Naive thymus-derived CD8-positive, alpha-beta T cell (primary cell): ENCODE results near the gene TECPR1. TPM values are rescaled to one million over a fixed set of nuclear protein-coding genes. Genes with fewer than 3 reads are reported as not detected.

Source experiments
- ATAC-seq, 2 donors: fragments of 150-1000 bp; cut with Tn5 transposase in 1 of 2; sonication (Bioruptor Pico), chemical (Tn5 transposase) in 1 of 2; 1 replicate in 1 of 2; 2 replicates in 1 of 2; pipeline ENCODE4 v1.10.0; 2021; ENCODE audit warnings: mild to moderate bottlenecking in 2 of 2, moderate library complexity in 2 of 2
- POLR2A ChIA-PET: fragments of 350-600 bp; sonication (Branson Sonifier 250); formaldehyde crosslinking; loops from one replicate; lab custom pipeline; 2021; ENCODE audit warnings: antibody characterized with exemption; lab: Charles Lee
- DNase-seq, 10 donors: peaks; one replicate each; pipeline versions ENCODE4 v3.0.0 to v3.0.0-alpha.2; 2020 to 2022
- H3K27ac Mint-ChIP-seq, 10 donors: one replicate each; pipeline ENCODE4 v1.8.0; 2020 to 2022; ENCODE audit warnings: mild to moderate bottlenecking in 10 of 10, mixed read lengths in 10 of 10, moderate library complexity in 4 of 10, inconsistent platforms in 1 of 10
- H3K27me3 Mint-ChIP-seq, 5 donors: one replicate each; pipeline ENCODE4 v1.8.0; 2021 to 2022; ENCODE audit warnings: mixed read lengths in 5 of 5
- H3K36me3 Mint-ChIP-seq, 3 donors: one replicate each; pipeline ENCODE4 v1.8.0; 2020 to 2022; ENCODE audit warnings: mixed read lengths in 3 of 3, mild to moderate bottlenecking in 2 of 3, inconsistent platforms in 1 of 3
- H3K4me1 Mint-ChIP-seq, 4 donors: one replicate each; pipeline ENCODE4 v1.8.0; 2021 to 2022; ENCODE audit warnings: mixed read lengths in 4 of 4
- H3K4me3 Mint-ChIP-seq, 10 donors: one replicate each; pipeline ENCODE4 v1.8.0; 2020 to 2022; ENCODE audit warnings: mild to moderate bottlenecking in 10 of 10, mixed read lengths in 10 of 10, moderate library complexity in 6 of 10, inconsistent platforms in 1 of 10
- H3K9me3 Mint-ChIP-seq, 9 donors: one replicate each; pipeline ENCODE4 v1.8.0; 2020 to 2022; ENCODE audit warnings: mixed read lengths in 9 of 9, mild to moderate bottlenecking in 3 of 9, inconsistent platforms in 1 of 9, moderate library complexity in 1 of 9
- polyA plus RNA-seq, 3 donors: library from polyadenylated mRNA; unstranded; fragments of 300-500 nt; fragmentation: Illumina TruSeq; gene quantifications; one replicate each; pipeline ENCODE4 v1.2.3, GENCODE V29; 2021
- total RNA-seq, 8 experiments: library from RNA in 2 of 8; stranded (reverse) in 2 of 8; gene quantifications; one replicate each; pipeline ENCODE4 v1.2.3 and lab custom pipeline; 2021 to 2026

The TECPR1 gene
- total and polyA plus RNA-seq, 5 experiments from 2014 or later: 18.5 to 181 (median 40.2) TPM

DNA sequence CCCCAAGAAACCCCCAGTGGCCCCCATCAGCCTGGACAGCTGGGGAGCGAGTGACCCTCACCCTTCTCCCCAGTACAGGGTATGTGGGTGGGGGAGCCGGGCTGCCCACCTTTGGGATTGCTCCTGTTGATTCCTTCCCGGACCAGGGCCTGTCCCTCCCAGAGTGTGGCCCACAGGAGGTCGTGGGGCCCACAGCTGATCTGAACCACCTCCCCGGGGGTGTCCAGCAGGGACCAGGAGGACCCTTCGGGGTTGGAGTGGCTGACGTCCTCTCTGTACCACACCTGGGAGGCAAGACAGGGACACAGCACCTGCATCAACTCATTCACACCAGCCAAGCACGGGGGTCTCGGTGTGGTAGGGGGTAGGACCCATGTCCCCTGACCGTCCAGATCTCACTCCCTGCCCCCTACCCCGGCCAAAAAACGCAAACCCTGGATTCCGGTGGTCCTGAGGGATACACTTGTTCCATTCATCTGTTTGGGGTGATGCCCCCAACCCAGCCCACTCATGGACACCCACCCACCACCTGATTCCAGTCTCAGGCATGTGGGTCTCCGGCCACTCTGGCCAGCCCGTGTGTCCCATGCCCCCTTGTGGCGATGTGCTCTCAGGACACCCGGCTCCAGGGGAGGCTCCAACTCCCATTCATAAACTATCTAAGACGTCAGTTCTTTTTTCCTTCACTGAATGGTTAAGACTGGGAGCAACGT lies 10.9 kb downstream of the TECPR1 start:
- H3K27ac Mint-ChIP-seq: peak overlapping the region in 6 of 10 donors; percentile 41 to 86 (median 62)
- ATAC-seq (peak; percentile 45 to 60), DNase-seq (peak in 5 of 10 donors; percentile 23 to 32 (median 31))
- peaks cover 4 to 24% (median 7%) of the 10 kb centered on the region in 4 donors for H3K4me1 Mint-ChIP-seq
- H3K4me3 Mint-ChIP-seq: no peak overlapping the region
- no peaks in the 10 kb centered on the region for H3K27me3 Mint-ChIP-seq
- H3K36me3 Mint-ChIP-seq: peaks cover 0 to 68% (median 9%) of the 10 kb centered on the region in 3 donors
- H3K9me3 Mint-ChIP-seq: no peaks in the 10 kb centered on the region
- POLR2A ChIA-PET: interaction anchor here (0.6 to 1.9 kb wide), 2 partner anchors 10 to 11 kb away, joined by 4 to 5 read pairs; no protein-coding TSS in a partner anchor

DNA sequence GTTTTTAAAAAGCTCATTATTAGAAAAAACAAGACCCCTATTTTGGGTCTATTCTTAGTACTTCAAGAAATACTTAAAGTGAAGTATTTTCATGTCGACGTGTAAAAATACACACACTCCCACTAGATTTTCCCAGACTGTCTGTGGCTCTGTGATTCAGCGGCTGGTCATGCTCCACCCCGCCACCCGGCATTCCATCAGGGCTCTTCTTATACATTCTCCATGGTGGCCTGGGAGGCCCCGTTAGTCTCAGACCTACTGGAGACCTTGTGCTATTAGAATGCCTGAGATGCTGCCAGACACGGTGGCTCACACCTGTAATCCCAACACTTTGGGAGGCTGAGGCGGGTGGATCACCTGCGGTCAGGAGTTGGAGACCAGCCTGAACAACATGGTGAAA lies 13.1 kb downstream of the TECPR1 start:
- POLR2A ChIA-PET: interaction anchor here (0.7 to 1.9 kb wide), 2 partner anchors 10 to 12 kb away, joined by 3 to 5 read pairs; no protein-coding TSS in a partner anchor
- Mint-ChIP-seq H3K4me1 (peaks cover 0 to 9% (median 6%) of the 10 kb centered on the region in 4 donors), H3K36me3 (peaks cover 0 to 67% (median 13%) of the 10 kb centered on the region in 3 donors), H3K4me3 (no peak overlapping the region), H3K27me3 (no peaks in the 10 kb centered on the region), H3K27ac (peak overlapping the region in 1 of 10 donors; percentile 53), H3K9me3 (no peaks in the 10 kb centered on the region)
- no peak for ATAC-seq
- no peak for DNase-seq

DNA sequence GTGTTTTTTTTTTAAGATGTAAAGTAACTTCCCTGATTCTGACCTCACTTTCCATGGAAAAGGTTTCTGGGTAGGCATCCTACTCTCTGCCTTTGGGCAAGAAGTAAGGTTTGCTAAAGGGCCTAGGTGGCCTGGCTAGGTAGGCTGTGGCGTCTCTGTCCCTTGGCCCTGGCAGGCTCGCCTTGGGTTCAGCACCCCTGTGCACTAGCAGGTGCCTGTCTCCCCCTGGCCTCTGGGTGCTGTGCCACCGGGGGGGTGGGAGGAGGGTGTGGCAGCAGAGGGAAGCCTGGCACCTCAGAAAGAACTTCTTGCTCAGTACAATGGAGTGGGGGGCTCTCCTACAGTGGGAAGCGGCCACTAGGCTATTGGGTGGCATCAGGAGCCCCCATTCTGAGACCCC lies 14.0 kb downstream of the TECPR1 start:
- Mint-ChIP-seq H3K9me3 (no peaks in the 10 kb centered on the region), H3K27ac (peak overlapping the region in 2 of 10 donors; percentile 10 to 24), H3K27me3 (no peaks in the 10 kb centered on the region), H3K4me1 (peaks cover 0 to 8% (median 6%) of the 10 kb centered on the region in 4 donors), H3K4me3 (no peak overlapping the region), H3K36me3 (peaks cover 0 to 68% (median 16%) of the 10 kb centered on the region in 3 donors)
- DNase-seq (no peak), ATAC-seq (no peak)
- POLR2A ChIA-PET: no interaction called here

DNA sequence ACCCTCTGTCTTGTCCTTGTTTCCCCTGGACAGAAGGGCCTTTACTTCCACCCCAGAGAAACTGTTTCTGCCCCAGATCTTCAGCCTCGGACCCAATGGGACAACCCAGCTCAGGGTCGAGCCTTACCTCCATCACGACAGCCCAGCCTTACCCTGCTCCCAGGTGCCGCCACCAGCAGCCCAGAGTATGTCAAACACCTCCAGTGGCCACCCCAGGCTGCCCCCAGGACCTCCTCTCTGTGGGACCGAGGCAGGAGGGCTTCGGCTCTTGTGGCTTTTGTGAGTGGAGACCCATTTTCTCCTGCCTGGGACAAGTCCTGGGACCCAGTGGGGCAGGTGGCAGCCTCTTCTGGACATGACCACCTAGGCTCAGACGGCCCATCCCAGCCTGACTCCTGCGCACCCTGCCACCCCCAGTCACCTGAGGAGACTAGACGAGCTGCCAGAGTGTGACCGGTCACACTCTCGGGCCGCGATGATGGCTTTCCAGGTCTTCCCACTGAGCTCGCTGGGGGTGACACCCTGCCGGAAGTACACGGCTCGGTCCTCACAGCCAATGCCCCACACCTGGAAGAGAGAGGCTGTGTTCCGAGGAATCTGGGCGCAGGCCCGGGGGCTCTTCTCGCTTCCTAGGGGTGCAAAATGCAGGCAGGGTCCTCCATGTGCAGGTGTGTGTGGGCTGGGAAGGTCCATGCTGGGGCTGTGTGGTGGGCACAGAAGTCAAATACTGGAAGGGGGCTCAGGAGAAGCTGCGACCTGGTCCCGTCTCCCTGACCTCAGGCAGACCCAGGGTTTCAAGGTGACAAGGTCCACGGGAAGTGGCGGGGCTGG lies 15.5 kb downstream of the TECPR1 start:
- Mint-ChIP-seq H3K36me3 (peaks cover 0 to 66% (median 16%) of the 10 kb centered on the region in 3 donors), H3K4me1 (peaks cover 0 to 7% (median 5%) of the 10 kb centered on the region in 4 donors), H3K9me3 (no peaks in the 10 kb centered on the region), H3K4me3 (no peak overlapping the region), H3K27ac (peak overlapping the region in 1 of 10 donors; percentile 28), H3K27me3 (no peaks in the 10 kb centered on the region)
- ATAC-seq (no peak), DNase-seq (peak in 1 of 10 donors; percentile 62)
- POLR2A ChIA-PET: no interaction called here

DNA sequence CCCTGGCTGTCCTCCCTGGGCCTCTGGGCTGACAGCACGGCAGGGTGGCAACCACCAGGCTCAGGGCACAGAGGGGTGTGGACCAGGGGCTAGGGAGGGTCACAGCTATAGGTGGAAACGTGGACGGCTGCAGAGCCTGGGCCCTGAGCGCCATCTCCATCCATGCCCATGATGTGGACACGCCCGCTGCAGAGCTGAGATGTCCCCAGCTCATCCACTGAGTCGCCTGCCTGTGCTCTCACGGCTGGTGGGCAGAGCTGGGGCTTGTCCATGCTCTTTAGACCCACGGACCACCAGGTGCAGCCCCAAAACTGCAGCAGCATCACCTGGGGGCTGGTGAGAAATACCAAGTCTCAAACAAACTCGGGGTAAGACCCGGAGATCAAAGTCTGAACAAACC lies 16.1 kb downstream of the TECPR1 start:
- H3K27me3 Mint-ChIP-seq: no peaks in the 10 kb centered on the region
- no peaks in the 10 kb centered on the region for H3K9me3 Mint-ChIP-seq
- DNase-seq (no peak), ATAC-seq (no peak)
- H3K27ac Mint-ChIP-seq: no peak overlapping the region
- H3K36me3 Mint-ChIP-seq: peaks cover 0 to 59% (median 16%) of the 10 kb centered on the region in 3 donors
- H3K4me1 Mint-ChIP-seq: peaks cover 0 to 2% (median under 1%) of the 10 kb centered on the region in 4 donors
- POLR2A ChIA-PET: interaction anchor here (0.6 to 2.3 kb wide), 4 partner anchors 15 to 55 kb away, joined by 3 to 11 read pairs (median 6); no protein-coding TSS in a partner anchor
- H3K4me3 Mint-ChIP-seq: peak overlapping the region in 1 of 10 donors; percentile 10

DNA sequence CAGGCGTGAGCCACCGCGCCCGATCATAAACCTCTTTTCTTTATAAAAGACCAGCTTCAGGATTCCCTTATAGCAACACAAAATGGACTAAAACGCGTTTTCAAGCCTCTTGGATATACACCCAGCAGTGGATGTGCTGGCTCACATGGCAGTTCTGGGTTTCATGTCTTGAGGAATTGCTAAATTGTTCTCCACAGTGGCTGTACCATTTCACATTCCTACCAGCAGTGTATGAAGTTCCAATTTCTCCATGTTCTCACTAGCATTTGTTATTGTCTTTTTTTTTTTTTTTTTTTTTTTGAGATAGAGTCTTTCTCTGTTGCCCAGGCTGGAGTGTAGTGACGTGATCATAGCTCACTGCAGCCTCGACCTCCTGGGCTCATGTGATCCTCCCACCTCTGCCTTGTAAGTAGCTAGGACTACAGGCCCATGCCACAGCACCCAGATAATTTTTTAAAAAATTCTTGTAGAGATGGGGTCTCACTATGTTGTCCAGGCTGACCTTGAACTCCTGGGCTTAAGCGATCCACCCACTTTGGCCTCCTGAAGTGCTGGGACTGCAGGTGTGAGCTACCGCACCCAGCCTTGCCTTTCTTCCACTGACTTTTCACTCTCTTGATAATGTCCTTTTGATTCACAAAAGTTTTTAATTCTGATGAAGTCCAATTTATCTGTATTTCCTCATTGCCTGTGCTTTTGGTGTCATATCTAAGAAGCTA lies 17.4 kb downstream of the TECPR1 start:
- Mint-ChIP-seq H3K27ac (peak overlapping the region in 1 of 10 donors; percentile 59), H3K36me3 (peaks cover 0 to 56% (median 12%) of the 10 kb centered on the region in 3 donors)
- no peak for DNase-seq

DNA sequence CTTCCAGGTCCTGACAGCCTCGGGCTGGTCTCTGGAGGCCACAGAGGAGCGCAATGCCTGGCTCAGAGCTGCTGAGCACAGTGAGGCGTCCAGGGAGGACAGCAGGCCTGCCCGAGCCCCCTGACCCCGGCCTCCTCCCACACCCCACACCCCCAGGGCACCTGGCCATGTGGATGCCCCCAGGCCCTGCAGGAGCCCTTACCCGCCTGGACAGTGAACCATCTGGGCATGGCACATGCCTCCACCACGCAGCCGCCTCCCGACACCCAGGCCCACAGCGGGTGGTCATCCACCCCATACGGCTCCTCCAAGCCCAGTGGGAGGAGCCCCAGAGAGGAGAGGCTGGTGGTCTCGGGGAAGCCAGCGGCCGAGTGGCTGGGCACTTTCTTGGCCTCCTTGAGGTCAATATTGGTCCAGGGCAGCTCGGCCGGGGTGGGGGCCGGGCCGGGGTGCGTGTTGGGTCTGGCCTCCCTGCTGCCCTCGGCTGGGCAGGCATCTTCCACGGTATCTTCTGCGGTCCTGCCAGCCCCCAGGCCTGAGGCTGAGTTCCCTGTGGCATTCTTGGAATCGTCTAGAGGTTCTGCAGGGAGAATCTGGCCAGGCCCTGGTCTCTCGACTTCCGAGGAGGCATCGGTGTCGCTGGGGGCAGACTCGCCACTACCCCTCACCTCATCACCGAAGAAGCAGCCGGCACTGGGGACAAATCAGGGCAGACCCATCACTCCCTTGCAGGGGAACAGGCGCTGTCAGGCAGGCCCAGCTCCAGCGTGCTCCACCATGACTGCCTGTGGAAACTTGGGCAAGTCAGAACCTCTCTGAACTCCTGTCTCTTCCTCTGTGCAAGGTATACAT lies 18.6 kb downstream of the TECPR1 start:
- ATAC-seq (no peak), DNase-seq (peak in 1 of 10 donors; percentile 58)
- Mint-ChIP-seq H3K9me3 (no peaks in the 10 kb centered on the region), H3K36me3 (peaks cover 0 to 47% (median 7%) of the 10 kb centered on the region in 3 donors), H3K27ac (peak overlapping the region in 1 of 10 donors; percentile 27), H3K27me3 (no peaks in the 10 kb centered on the region), H3K4me3 (no peak overlapping the region), H3K4me1 (peaks cover 0 to 4% (median under 1%) of the 10 kb centered on the region in 4 donors)
- POLR2A ChIA-PET: interaction anchor here (1.1 to 2.3 kb wide), 4 partner anchors 17 to 31 kb away, joined by 3 to 11 read pairs (median 8); partner anchors contain the start of gene TECPR1

More for the DNA sequence above, 17.4 kb downstream of the TECPR1 start:
- Mint-ChIP-seq H3K4me3 (no peak overlapping the region), H3K27me3 (no peaks in the 10 kb centered on the region), H3K4me1 (peaks cover 0 to 4% (median 2%) of the 10 kb centered on the region in 4 donors), H3K9me3 (no peaks in the 10 kb centered on the region)
- POLR2A ChIA-PET: interaction anchor here (0.6 to 2.3 kb wide), 8 partner anchors 15 to 184 kb away, joined by 3 to 11 read pairs (median 4); partner anchors contain the start of gene TECPR1
- ATAC-seq: no peak

DNA sequence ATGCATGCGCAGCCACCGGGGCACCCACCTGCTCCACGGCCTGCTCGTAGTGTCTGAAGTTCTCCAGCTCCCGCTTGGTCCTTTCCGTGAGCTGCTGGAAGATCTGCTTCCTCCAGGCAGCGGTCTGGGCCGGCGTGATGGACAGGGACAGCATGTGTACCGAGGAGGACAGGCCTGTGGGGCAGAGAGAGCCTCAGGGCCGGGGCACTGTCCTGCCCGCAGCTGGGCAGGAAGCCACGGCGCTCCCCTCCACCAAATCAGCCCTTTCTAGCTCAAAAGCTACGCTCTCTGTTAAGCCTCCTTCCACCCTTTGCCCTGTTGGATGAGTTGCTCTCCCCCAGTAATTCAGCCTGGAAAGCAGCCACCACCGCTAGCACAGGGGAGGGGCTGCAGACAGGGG lies 19.2 kb downstream of the TECPR1 start:
- no peak overlapping the region for H3K27ac Mint-ChIP-seq
- no peak overlapping the region for H3K4me3 Mint-ChIP-seq
- no peaks in the 10 kb centered on the region for H3K27me3 Mint-ChIP-seq
- H3K4me1 Mint-ChIP-seq: peaks cover 0 to 4% (median under 1%) of the 10 kb centered on the region in 4 donors
- no peak for DNase-seq
- H3K36me3 Mint-ChIP-seq: peaks cover 0 to 47% (median 9%) of the 10 kb centered on the region in 3 donors
- no peak for ATAC-seq
- no peaks in the 10 kb centered on the region for H3K9me3 Mint-ChIP-seq
- POLR2A ChIA-PET: interaction anchor here (0.7 to 1.2 kb wide), 4 partner anchors 15 to 146 kb away, joined by 3 to 10 read pairs (median 5); no protein-coding TSS in a partner anchor

DNA sequence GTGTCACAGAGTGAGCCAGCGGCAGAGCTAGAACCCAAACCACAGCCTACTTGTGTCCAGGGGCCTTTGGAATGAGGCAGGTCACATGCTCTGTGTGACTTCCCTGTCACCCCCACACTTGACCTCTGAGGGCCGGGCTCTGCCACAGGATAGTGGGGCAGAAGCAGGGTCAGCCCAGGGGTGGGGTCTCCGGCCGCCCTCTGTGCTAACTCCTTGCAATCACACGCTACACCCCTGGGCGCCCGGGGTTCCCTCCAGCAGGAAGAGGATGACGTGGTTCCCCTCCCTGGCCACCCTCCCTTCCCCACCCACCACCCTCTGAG lies 19.8 kb downstream of the TECPR1 start:
- peaks cover 0 to 4% (median under 1%) of the 10 kb centered on the region in 4 donors for H3K4me1 Mint-ChIP-seq
- POLR2A ChIA-PET: interaction anchor here (0.7 to 1.2 kb wide), 4 partner anchors 16 to 145 kb away, joined by 3 to 10 read pairs (median 5); no protein-coding TSS in a partner anchor
- H3K9me3 Mint-ChIP-seq: no peaks in the 10 kb centered on the region
- no peak overlapping the region for H3K4me3 Mint-ChIP-seq
- no peak overlapping the region for H3K27ac Mint-ChIP-seq
- DNase-seq (no peak), ATAC-seq (no peak)
- peaks cover 0 to 49% (median 9%) of the 10 kb centered on the region in 3 donors for H3K36me3 Mint-ChIP-seq
- H3K27me3 Mint-ChIP-seq: no peaks in the 10 kb centered on the region

DNA sequence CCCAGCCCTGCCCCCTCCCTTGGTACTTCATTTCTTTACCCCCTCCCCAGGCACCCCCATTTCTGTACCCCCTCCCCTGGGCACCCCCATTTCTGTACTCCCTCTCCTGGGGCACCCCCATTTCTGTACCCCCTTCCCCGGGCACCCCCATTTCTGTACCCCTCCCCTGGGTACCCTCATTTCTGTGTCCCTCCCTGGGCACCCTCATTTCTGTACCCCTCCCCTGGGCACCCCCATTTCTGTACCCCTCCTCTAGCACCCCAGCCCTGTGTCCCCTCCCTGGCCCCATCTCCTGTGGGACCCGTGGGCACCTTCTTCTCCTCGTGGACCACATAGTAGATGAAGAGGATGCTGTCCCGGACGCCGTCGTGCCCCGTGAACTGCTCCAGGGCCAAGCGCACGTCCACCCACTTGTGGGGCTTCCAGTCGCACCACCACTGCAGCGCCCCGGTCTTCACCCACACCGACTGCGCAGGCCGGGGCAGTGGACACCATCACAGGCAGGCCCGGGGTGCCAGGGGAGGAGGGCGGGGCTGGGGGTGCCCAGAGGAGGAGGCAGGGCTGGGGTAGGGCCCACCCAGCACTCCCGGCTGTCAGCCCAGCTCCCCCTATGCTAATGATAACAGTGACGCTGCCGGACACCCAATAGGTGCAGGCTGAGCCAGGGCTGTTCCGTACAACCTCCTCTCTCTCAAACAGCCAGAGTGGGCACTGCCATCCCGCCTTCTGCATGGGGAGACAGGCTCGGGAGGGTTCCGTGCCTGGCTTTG lies 20.4 kb downstream of the TECPR1 start:
- ATAC-seq: no peak
- POLR2A ChIA-PET: interaction anchor here (1.1 kb wide), 1 partner anchor 29 kb away, joined by 5 read pairs; no protein-coding TSS in a partner anchor
- Mint-ChIP-seq H3K9me3 (no peaks in the 10 kb centered on the region), H3K27ac (no peak overlapping the region), H3K27me3 (no peaks in the 10 kb centered on the region), H3K4me3 (no peak overlapping the region), H3K36me3 (peaks cover 0 to 49% (median 9%) of the 10 kb centered on the region in 3 donors), H3K4me1 (peaks cover 0 to 4% (median under 1%) of the 10 kb centered on the region in 4 donors)
- no peak for DNase-seq
